Endothelial cell (in vitro differentiated cells): ENCODE measurements around the gene GALNT7. TPM values are rescaled to one million over a fixed set of nuclear protein-coding genes. Genes with fewer than 3 reads are reported as not detected.
"Not testable (repeated sequence)": the region's sequence is repeated elsewhere in the genome, so short reads cannot be mapped to it uniquely, and the experiment has no call there.

Experiments
- DNase-seq: peaks from one replicate; pipeline ENCODE4 v3.0.0; 2021; ENCODE audit warnings: low spot score
- H3K27ac Mint-ChIP-seq: one replicate; pipeline ENCODE4 v1.8.0; 2021; ENCODE audit warnings: mixed read lengths, inconsistent platforms; ENCODE audit not compliant: unreplicated experiment
- H3K27me3 Mint-ChIP-seq: one replicate; pipeline ENCODE4 v1.8.0; 2021; ENCODE audit warnings: mild to moderate bottlenecking, moderate library complexity, mixed read lengths, inconsistent platforms; ENCODE audit not compliant: unreplicated experiment
- H3K36me3 Mint-ChIP-seq: one replicate; pipeline ENCODE4 v1.8.0; 2021; ENCODE audit warnings: mild to moderate bottlenecking, low read depth, mixed read lengths, inconsistent platforms; ENCODE audit not compliant: unreplicated experiment
- H3K4me1 Mint-ChIP-seq: one replicate; pipeline ENCODE4 v1.8.0; 2021; ENCODE audit warnings: mild to moderate bottlenecking, mixed read lengths, inconsistent platforms; ENCODE audit not compliant: unreplicated experiment
- H3K4me3 Mint-ChIP-seq: one replicate; pipeline ENCODE4 v1.8.0; 2021; ENCODE audit warnings: mild to moderate bottlenecking, mixed read lengths, inconsistent platforms; ENCODE audit not compliant: unreplicated experiment
- H3K9me3 Mint-ChIP-seq: one replicate; pipeline ENCODE4 v1.8.0; 2021; ENCODE audit warnings: mixed read lengths, inconsistent platforms; ENCODE audit not compliant: unreplicated experiment
- long read RNA-seq: library from polyadenylated mRNA; unstranded; transcript quantifications from one replicate; pipeline ENCODE4 v2.0.0, GENCODE V29; 2020; ENCODE audit not compliant: unreplicated experiment
- total RNA-seq: library from RNA; stranded (reverse); fragmentation: NEBNext Ultra II Directional; extraction: Animal tissue kit (Norgen Biotek cat#: 25700); gene quantifications from one replicate; pipeline ENCODE4 v1.2.1, GENCODE V29; 2021; ENCODE audit not compliant: unreplicated experiment
- TF ChIP-seq, protein P1 (sequence below): fragments of 200-600 bp; sonication (generic); IDR thresholded peaks from one replicate; pipeline ENCODE4 v1.5.0; 2021; ENCODE audit warnings: antibody characterized with exemption; ENCODE audit not compliant: unreplicated experiment

Gene GALNT7, protein sequence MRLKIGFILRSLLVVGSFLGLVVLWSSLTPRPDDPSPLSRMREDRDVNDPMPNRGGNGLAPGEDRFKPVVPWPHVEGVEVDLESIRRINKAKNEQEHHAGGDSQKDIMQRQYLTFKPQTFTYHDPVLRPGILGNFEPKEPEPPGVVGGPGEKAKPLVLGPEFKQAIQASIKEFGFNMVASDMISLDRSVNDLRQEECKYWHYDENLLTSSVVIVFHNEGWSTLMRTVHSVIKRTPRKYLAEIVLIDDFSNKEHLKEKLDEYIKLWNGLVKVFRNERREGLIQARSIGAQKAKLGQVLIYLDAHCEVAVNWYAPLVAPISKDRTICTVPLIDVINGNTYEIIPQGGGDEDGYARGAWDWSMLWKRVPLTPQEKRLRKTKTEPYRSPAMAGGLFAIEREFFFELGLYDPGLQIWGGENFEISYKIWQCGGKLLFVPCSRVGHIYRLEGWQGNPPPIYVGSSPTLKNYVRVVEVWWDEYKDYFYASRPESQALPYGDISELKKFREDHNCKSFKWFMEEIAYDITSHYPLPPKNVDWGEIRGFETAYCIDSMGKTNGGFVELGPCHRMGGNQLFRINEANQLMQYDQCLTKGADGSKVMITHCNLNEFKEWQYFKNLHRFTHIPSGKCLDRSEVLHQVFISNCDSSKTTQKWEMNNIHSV
- total RNA-seq, result 80.9 TPM
- long read RNA-seq, full-length matches to known transcripts, result 7 of 10 reads
- long read RNA-seq, partial matches to known transcripts, result 2 of 10 reads
- long read RNA-seq, other reads (novel, unspliced or antisense), result 1 of 10 reads

DNA sequence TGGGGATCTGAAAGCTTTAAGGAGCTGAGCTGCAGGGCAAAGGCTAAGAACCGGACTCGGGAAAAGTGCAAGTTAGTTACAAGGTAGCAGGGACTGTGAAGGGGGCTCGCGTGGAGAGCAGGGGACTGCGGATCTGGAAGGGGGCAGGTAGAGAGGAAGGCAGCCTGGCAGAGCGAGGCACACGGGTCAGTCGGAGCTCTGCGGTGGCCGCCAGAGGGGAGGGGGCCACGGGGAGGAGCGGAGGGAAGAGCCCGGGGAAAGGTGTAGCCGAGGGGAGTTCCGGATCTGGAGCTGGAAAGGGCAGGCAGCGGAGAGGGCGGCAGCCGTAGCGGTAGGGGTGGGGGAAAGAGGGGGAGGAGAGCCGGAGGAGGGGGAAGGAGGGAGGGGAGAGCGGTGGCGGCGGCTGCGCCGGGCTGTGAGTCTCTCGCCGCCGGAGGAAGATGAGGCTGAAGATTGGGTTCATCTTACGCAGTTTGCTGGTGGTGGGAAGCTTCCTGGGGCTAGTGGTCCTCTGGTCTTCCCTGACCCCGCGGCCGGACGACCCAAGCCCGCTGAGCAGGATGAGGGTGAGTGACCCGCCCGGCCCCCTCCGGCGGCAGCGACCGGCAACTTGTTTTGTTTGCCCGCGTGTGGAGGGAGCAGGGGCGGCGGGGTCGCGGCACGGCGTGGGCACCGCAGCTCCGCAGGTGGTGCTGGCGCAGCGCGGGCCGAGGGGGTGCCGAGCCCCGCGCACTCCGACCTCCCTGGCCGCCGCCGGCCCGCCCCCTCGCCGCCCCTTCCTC lies at the start of gene GALNT7:
Gene GALNT7 (plus strand): TSS at position 416 of the 782 bp plus-strand sequence. CDS start 25 bp downstream, at position 441.
- Mint-ChIP-seq H3K36me3 (peaks cover 11% of the 10 kb centered on the region), H3K9me3 (no peaks in the 10 kb centered on the region), H3K4me3 (peak within 1 kb of the TSS; percentile 95), H3K4me1 (peaks cover 50% of the 10 kb centered on the region), H3K27me3 (peaks cover 18% of the 10 kb centered on the region), H3K27ac (peak within 1 kb of the TSS; percentile 94)
- DNase-seq, result peak; percentile 72
- TF ChIP-seq, protein P1, sequence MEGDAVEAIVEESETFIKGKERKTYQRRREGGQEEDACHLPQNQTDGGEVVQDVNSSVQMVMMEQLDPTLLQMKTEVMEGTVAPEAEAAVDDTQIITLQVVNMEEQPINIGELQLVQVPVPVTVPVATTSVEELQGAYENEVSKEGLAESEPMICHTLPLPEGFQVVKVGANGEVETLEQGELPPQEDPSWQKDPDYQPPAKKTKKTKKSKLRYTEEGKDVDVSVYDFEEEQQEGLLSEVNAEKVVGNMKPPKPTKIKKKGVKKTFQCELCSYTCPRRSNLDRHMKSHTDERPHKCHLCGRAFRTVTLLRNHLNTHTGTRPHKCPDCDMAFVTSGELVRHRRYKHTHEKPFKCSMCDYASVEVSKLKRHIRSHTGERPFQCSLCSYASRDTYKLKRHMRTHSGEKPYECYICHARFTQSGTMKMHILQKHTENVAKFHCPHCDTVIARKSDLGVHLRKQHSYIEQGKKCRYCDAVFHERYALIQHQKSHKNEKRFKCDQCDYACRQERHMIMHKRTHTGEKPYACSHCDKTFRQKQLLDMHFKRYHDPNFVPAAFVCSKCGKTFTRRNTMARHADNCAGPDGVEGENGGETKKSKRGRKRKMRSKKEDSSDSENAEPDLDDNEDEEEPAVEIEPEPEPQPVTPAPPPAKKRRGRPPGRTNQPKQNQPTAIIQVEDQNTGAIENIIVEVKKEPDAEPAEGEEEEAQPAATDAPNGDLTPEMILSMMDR, result no peak

DNA sequence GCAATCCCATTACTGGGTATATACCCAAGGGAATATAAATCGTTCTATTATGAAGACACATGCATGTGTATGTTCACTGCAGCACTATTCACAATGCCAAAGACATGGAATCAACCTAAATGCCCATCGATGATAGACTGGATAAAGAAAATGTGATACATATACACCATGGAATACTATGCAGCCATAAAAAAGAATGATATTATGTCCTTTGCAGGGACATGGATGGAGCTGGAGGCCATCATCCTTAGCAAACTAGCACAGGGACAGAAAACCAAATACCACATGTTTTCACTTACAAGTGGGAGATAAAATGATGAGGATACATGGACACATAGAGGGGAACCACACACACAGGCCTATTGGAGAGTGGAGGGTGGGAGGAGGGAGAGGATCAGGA lies 49.8 kb upstream of the GALNT7 start:
- peaks cover 12% of the 10 kb centered on the region for H3K4me1 Mint-ChIP-seq
- H3K36me3 Mint-ChIP-seq, H3K27me3 Mint-ChIP-seq, DNase-seq, H3K9me3 Mint-ChIP-seq, H3K4me3 Mint-ChIP-seq, H3K27ac Mint-ChIP-seq: not testable (repeated sequence)

DNA sequence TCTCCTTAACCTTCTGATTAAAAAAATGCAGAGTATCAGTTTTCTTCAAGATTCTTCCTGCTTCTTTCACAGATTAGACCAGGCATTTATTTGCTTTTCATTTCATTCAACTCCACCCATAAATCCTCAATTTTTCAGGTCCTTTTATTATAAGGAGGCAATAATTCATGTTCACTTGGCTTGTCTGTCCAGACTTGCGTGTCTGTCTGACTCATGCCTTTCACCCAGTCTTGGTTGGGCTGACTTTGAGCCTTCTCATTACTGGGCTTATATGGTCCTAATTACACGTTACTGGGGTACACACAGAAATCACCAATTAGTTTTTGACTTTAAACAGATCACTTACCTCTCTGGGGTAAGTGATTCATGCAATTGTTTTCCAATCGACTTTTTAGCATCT lies 48.8 kb upstream of the GALNT7 start:
- DNase-seq, result no peak
- peaks cover 12% of the 10 kb centered on the region for H3K4me1 Mint-ChIP-seq
- peaks cover 7% of the 10 kb centered on the region for H3K27me3 Mint-ChIP-seq
- no peaks in the 10 kb centered on the region for H3K36me3 Mint-ChIP-seq
- H3K9me3 Mint-ChIP-seq, result no peaks in the 10 kb centered on the region
- H3K27ac Mint-ChIP-seq, result no peak overlapping the region
- TF ChIP-seq, protein P1, result no peak
- H3K4me3 Mint-ChIP-seq, result no peak overlapping the region

DNA sequence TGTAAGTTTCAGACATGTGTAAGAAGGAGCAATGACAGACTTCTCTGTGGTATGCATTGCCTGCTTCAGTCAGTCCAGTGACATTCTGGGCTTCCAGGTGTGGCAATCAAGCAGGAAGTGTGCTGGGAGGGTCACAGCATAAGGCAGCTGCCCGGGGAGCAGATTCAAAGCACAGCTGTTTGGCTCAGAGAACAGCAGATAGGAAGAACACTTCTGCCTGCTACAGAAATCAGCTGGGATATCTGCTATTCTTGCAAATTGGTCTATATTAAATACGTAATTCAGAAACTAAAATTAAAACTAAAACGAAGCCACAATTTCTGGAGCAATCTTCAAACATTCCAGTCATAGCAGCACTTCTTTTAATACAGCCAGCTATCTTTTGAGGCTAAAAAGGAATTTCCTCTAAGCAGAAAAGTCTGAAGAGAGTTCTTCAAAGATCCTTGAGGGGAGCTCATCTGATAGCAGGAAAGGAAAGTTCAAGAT lies 47.5 kb upstream of the GALNT7 start:
- H3K4me1 Mint-ChIP-seq, result peaks cover 12% of the 10 kb centered on the region
- DNase-seq, result peak; percentile 11
- peak overlapping the region; percentile 43 for H3K27ac Mint-ChIP-seq

More for the DNA sequence above, 47.5 kb upstream of the GALNT7 start:
- TF ChIP-seq, protein P1, result no peak
- H3K27me3 Mint-ChIP-seq, result peaks cover 7% of the 10 kb centered on the region
- H3K36me3 Mint-ChIP-seq, result no peaks in the 10 kb centered on the region
- no peaks in the 10 kb centered on the region for H3K9me3 Mint-ChIP-seq
- H3K4me3 Mint-ChIP-seq, result no peak overlapping the region
